ENCODE data around the gene TMEM101. TPM values are rescaled to one million over a fixed set of nuclear protein-coding genes. Genes with fewer than 3 reads are reported as not detected.
"Not testable (repeated sequence)": the region's sequence is repeated elsewhere in the genome, so short reads cannot be mapped to it uniquely, and the experiment has no call there.

Gene TMEM101
- total and polyA plus RNA-seq, 2 of the 13 experiments (the other 11 are each of a cell fraction or from before 2014, with no cell fraction given): 72.0 to 100 TPM

DNA sequence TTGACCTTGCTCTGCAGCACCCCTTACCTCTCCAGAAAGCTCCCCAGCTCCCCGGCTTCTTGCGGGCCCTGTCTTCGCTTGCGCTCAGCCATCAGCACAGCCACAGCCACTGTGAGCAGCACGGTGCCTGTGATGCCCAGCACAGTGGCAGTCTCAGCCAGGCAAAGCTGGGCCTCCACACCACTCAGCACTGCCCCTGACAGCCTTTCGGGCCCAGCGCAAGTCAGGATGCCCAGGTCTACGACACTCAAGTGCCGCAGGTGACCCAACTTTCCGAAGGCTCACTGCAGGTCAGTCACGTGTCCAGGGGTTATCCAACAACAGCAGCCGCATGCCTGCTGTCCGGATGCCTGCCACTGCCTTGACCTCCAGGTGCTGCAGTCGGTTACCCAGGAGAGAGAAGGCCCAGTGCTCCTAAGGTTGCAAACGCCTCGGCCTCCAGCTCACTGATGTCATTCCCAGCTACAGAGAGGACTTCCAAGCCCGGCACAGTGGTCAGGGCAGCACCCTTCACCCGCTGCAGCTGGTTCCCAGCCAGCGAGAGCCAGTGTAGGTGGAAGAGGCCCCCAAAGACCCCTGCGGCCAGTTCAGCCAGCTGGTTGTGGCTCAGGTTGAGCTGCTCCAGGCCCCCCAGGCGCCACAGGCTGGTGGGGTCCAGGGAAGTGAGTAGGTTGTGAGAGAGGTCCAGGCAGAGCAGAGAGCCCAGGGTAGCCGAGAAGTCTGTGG lies 8.9 kb upstream of the TMEM101 start (continued):
- TF ChIP-seq ZBTB44 (CRISPR knock-in tag; IDR thresholded peaks at IDR 0.05): no peak
- TF ChIP-seq DBP (CRISPR knock-in tag; IDR thresholded peaks at IDR 0.05; ENCODE audit: not compliant biosample characterization): no peak
- TF ChIP-seq ZMYM3 (CRISPR knock-in tag; IDR thresholded peaks at IDR 0.05): no peak
- TF ChIP-seq ZNF644 (CRISPR knock-in tag; IDR thresholded peaks at IDR 0.05; ENCODE audit: low read depth): no peak
- peak; percentile 32; the same call in 1 of the 2 replicates for TF ChIP-seq ZNF768 (CRISPR knock-in tag; IDR thresholded peaks at IDR 0.05)
- TF ChIP-seq ZNF616 (CRISPR knock-in tag; IDR thresholded peaks at IDR 0.05; ENCODE audit: low read depth): no peak

DNA sequence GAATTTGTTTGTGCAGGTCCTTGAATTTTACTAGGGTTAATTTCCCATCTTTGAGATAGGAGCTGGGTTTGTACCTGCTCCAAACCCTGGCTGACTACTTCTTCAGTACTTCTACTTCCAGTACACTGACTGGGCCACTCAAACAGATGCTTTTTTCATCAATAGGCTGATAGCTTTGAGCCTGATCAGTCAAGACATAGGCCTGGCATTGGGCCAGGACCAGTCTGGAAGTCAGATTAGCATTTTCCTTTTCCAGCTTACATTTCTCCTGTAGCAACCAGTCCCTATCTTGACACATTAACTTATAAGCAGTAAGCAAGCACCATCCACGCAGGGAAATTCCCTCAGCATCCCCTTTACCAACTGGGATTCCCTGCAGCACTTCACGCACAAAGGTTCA lies 7.5 kb upstream of the TMEM101 start:
- peaks cover 5 to 11% of the 10 kb centered on the region in 2 experiments; a peak in 3 of 5 replicates for H3K36me3 ChIP-seq (replicated peaks in 1 of 2; ENCODE audit: control insufficient read depth in 1 of 2, insufficient read depth in 2 of 2, low read length in 2 of 2)
- H4K20me1 ChIP-seq (ENCODE audit: insufficient read depth, low read length): no peaks in the 10 kb centered on the region
- no peak overlapping the region for H3K9ac ChIP-seq (ENCODE audit: insufficient read depth, low read depth, low read length)
- WGBS (ENCODE audit: low lambda C conversion rate): 100% methylated on average over 2 of the region's 2 CpGs
- FAIRE-seq: no peak
- CTCF ChIA-PET (ENCODE audit: low intra/inter-chr PET ratio, low total read pairs): no interaction called here
- no TSS peak for BruUV-seq (replicated peaks)
- no peaks in the 10 kb centered on the region for H3K79me2 ChIP-seq (ENCODE audit: insufficient read depth, low read length)
- no peak overlapping the region for H3K4me2 ChIP-seq (ENCODE audit: low read depth, low read length)
- no peaks in the 10 kb centered on the region for H3K27me3 ChIP-seq (ENCODE audit: control insufficient read depth in 1 of 2, insufficient read depth in 2 of 2, low read length in 2 of 2)
- H2AFZ ChIP-seq (ENCODE audit: low read length): no peak overlapping the region
- TF ChIP-seq ZNF160 (CRISPR knock-in tag; IDR thresholded peaks at IDR 0.05): no peak
- no peak for TF ChIP-seq ZBTB33 (CRISPR knock-in tag; IDR thresholded peaks at IDR 0.05)
- no peak for TF ChIP-seq SMYD3 (CRISPR knock-in tag; IDR thresholded peaks at IDR 0.05)
- no peak for TF ChIP-seq ZNF605 (CRISPR knock-in tag; IDR thresholded peaks at IDR 0.05)
- intact Hi-C loops (cut with micrococcal nuclease; ENCODE audit: unreplicated experiment) (no loop called here), in situ Hi-C loops (cut with HindIII; ENCODE audit: extremely low pct_ligation_motif_present, low pct_unique_long_range_greater_than_20kb) (no loop called here)
- no peak for DNase-seq (ENCODE audit: low spot score)
- no peak overlapping the region for H3K4me3 ChIP-seq (replicated peaks in 1 of 3; ENCODE audit: insufficient read depth in 1 of 3, low read depth in 2 of 3, low read length in 3 of 3)
- POLR2A ChIA-PET: no interaction called here
- ATAC-seq: no peak
- no peaks in the 10 kb centered on the region for H3K9me3 ChIP-seq (ENCODE audit: low read length)
- no peak overlapping the region for H3K27ac ChIP-seq (ENCODE audit: extremely low read length, insufficient read depth, low read length)
- no peaks in the 10 kb centered on the region for H3K4me1 ChIP-seq (ENCODE audit: insufficient read depth, low read length)

DNA sequence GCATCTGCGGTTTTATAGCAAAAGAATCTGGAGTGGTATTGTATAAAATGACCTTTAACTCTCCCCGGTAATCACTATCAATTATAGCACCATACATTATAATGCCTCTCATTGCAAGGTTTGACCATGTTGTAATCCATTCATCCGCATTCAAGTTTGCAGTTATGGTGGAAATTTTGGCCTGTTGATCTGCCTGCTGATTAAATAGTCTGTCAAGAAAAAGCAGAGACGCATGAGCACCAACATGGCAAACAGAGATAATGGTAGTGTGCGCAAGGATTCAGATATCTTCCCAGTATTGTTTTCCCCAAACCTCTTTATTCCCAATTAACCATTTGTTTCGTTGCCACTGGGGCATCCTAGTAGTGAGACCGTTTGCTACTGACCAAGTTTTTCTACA lies 6.5 kb upstream of the TMEM101 start:
- H3K36me3 ChIP-seq (replicated peaks in 1 of 2; ENCODE audit: control insufficient read depth in 1 of 2, insufficient read depth in 2 of 2, low read length in 2 of 2): peaks cover 5 to 11% of the 10 kb centered on the region in 2 experiments; a peak in 3 of 5 replicates
- H3K4me1 ChIP-seq (ENCODE audit: insufficient read depth, low read length); in situ Hi-C loops (cut with HindIII; ENCODE audit: extremely low pct_ligation_motif_present, low pct_unique_long_range_greater_than_20kb); intact Hi-C loops (cut with micrococcal nuclease; ENCODE audit: unreplicated experiment); CTCF ChIA-PET (ENCODE audit: low intra/inter-chr PET ratio, low total read pairs); H4K20me1 ChIP-seq (ENCODE audit: insufficient read depth, low read length); H3K27ac ChIP-seq (ENCODE audit: extremely low read length, insufficient read depth, low read length); BruUV-seq (replicated peaks); H3K4me2 ChIP-seq (ENCODE audit: low read depth, low read length); H3K27me3 ChIP-seq (ENCODE audit: control insufficient read depth in 1 of 2, insufficient read depth in 2 of 2, low read length in 2 of 2); H3K79me2 ChIP-seq (ENCODE audit: insufficient read depth, low read length); DNase-seq (ENCODE audit: low spot score); ATAC-seq; H2AFZ ChIP-seq (ENCODE audit: low read length); H3K9me3 ChIP-seq (ENCODE audit: low read length); H3K4me3 ChIP-seq (replicated peaks in 1 of 3; ENCODE audit: insufficient read depth in 1 of 3, low read depth in 2 of 3, low read length in 3 of 3); FAIRE-seq; POLR2A ChIA-PET; H3K9ac ChIP-seq (ENCODE audit: insufficient read depth, low read depth, low read length): not testable (repeated sequence)
- 97% methylated on average over 7 of the region's 7 CpGs for WGBS (ENCODE audit: low lambda C conversion rate)

Data from HepG2 (cell line).